SK-N-SH treated with all-trans-retinoic acid at 6 μM for 48 hours (cell line): ENCODE data around the gene STOML2.

Source experiments
- ATAC-seq: fragments of 200-7000 bp; cut with Tn5 transposase; 3 replicates; pipeline ENCODE4 v1.9.1; 2020; ENCODE audit warnings: mild to moderate bottlenecking, moderate library complexity
- ESRRG ChIP-seq: fragments of 250-450 bp; sonication (Bioruptor Pico); IDR thresholded peaks from 2 replicates; pipeline ENCODE4 v1.6.1; 2021; ENCODE audit warnings: mild to moderate bottlenecking
- ISL1 ChIP-seq: fragments of 250-450 bp; sonication (Bioruptor Pico); IDR thresholded peaks from 2 replicates; pipeline ENCODE4 v2.1.2; 2022; ENCODE audit warnings: mild to moderate bottlenecking, moderate library complexity
- OSR1 ChIP-seq: fragments of 250-450 bp; sonication (Bioruptor Pico); IDR thresholded peaks from 2 replicates; pipeline ENCODE4 v1.8.0; 2022; ENCODE audit warnings: moderate library complexity, mild to moderate bottlenecking, inconsistent platforms
- RARB ChIP-seq: fragments of 250-450 bp; sonication (Bioruptor Pico); IDR thresholded peaks from 2 replicates; pipeline ENCODE4 v1.8.0; 2021; ENCODE audit warnings: mild to moderate bottlenecking, moderate library complexity
- SNAI2 ChIP-seq: fragments of 250-450 bp; sonication (Bioruptor Pico); IDR thresholded peaks from 2 replicates; pipeline ENCODE4 v1.5.0; 2020; ENCODE audit warnings: mild to moderate bottlenecking, moderate library complexity
- ZC3H10 ChIP-seq: fragments of 250-450 bp; sonication (Bioruptor Pico); IDR thresholded peaks from 2 replicates; pipeline ENCODE4 v1.5.1; 2021; ENCODE audit warnings: mild to moderate bottlenecking, moderate library complexity
- ZFP3 ChIP-seq: fragments of 250-450 bp; sonication (Bioruptor Pico); IDR thresholded peaks from 2 replicates; pipeline ENCODE4 v1.5.0; 2020; ENCODE audit warnings: mild to moderate bottlenecking, moderate library complexity
- ZFP30 ChIP-seq: fragments of 450-650 bp; formaldehyde crosslinking; IDR thresholded peaks from 2 replicates; pipeline ENCODE4 v1.5.0; 2022; ENCODE audit warnings: mild to moderate bottlenecking, moderate library complexity
- ZNF565 ChIP-seq: fragments of 450-650 bp; formaldehyde crosslinking; conservative IDR thresholded peaks from 2 replicates; pipeline ENCODE4 v1.5.0; 2020; ENCODE audit warnings: low read depth, mild to moderate bottlenecking, moderate library complexity
- ZNF70 ChIP-seq: fragments of 450-650 bp; formaldehyde crosslinking; IDR thresholded peaks from 2 replicates; pipeline ENCODE4 v1.5.0; 2020; ENCODE audit warnings: mild to moderate bottlenecking, moderate library complexity
- TF ChIP-seq, protein P1 (sequence below): fragments of 250-450 bp; sonication (Bioruptor Pico); IDR thresholded peaks from 2 replicates; pipeline ENCODE4 v1.8.0; 2021; ENCODE audit warnings: low read depth, mild to moderate bottlenecking, moderate library complexity, borderline replicate concordance
- TF ChIP-seq, protein P2 (sequence below): fragments of 250-450 bp; sonication (Bioruptor Pico); IDR thresholded peaks from 2 replicates; pipeline ENCODE4 v1.5.1; 2020; ENCODE audit warnings: low read depth, mild to moderate bottlenecking, moderate library complexity
- TF ChIP-seq, protein P3 (sequence below): fragments of 250-450 bp; sonication (Bioruptor Pico); IDR thresholded peaks from 2 replicates; pipeline ENCODE4 v1.8.0; 2020; ENCODE audit warnings: mild to moderate bottlenecking, moderate library complexity, borderline replicate concordance
- TF ChIP-seq, protein P4 (sequence below): fragments of 250-450 bp; sonication (Bioruptor Pico); IDR thresholded peaks from 2 replicates; pipeline ENCODE4 v1.5.0; 2020; ENCODE audit warnings: mild to moderate bottlenecking, moderate library complexity
- TF ChIP-seq, protein P5 (sequence below): fragments of 250-450 bp; sonication (Bioruptor Pico); IDR thresholded peaks from 2 replicates; pipeline ENCODE4 v1.5.1; 2021; ENCODE audit warnings: mild to moderate bottlenecking, moderate library complexity

The STOML2 gene

DNA sequence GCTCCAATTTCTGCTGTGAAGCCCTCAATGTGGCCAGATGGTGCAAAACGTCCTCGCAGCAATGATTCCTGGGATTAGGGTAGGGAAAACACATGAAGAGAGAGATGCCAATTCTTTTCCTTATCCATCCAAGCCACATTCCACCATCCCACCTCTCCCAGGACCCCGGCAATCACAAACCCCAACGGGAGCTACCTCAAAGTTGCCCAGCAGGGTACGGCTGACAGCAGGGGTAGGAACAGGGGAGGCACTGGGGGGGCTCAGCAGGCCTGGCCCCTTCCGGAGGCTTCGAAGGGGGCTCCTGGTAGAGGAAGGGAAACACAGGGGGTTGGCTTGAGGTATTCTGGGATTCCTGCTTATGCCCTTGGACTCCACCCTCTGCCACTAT is 3.4 kb upstream of the STOML2 start:
- no peak for ATAC-seq
- TF ChIP-seq ZFP3 (CRISPR knock-in tag): no peak
- TF ChIP-seq ZFP30: no peak
- TF ChIP-seq, protein P1, sequence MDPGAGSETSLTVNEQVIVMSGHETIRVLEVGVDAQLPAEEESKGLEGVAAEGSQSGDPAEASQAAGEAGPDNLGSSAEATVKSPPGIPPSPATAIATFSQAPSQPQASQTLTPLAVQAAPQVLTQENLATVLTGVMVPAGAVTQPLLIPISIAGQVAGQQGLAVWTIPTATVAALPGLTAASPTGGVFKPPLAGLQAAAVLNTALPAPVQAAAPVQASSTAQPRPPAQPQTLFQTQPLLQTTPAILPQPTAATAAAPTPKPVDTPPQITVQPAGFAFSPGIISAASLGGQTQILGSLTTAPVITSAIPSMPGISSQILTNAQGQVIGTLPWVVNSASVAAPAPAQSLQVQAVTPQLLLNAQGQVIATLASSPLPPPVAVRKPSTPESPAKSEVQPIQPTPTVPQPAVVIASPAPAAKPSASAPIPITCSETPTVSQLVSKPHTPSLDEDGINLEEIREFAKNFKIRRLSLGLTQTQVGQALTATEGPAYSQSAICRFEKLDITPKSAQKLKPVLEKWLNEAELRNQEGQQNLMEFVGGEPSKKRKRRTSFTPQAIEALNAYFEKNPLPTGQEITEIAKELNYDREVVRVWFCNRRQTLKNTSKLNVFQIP: no peak
- no peak for TF ChIP-seq ESRRG (CRISPR knock-in tag)

DNA sequence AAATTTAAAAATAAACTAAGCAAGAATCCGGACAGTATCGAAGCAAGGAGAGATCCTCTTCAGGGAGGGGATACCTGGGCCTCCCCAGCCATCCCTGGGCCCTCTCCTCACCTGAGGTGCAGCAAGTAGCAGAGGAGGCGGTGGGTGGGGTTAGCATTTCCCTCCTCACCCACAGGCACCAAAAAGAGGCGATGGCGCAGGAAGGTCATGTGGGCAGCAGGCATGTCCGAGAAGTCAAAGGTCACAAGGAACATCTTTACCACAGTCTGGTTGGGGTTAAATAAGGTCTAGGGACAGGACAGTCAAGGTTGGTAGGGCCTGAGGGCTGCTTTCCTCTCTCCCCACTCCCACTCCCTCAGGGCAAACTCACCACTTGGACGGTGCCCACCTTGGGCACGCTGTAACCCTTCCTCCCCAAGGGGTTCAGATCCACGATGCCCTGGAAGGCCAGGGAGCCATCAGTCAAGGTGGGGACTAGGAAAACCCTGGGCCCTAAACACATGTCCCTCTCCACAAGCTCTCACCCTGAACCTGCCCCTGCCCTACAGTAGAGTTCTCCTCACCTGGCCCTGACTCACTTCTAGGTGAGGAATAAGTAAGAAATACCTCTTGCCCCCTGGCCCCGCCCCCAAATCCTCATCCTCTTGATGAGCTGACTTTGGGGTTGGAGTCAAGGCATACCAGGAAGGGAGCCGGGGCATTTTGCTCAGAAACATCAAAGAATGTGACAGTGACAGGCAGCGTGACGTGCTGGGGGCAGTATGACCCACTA is 2.8 kb upstream of the STOML2 start:
- no peak for ATAC-seq
- TF ChIP-seq SNAI2 (CRISPR knock-in tag) (no peak), ZFP30 (no peak), RARB (CRISPR knock-in tag) (no peak), OSR1 (no peak), ZNF70 (no peak), ZC3H10 (CRISPR knock-in tag) (no peak), ZNF565 (no peak)
- TF ChIP-seq, protein P2, sequence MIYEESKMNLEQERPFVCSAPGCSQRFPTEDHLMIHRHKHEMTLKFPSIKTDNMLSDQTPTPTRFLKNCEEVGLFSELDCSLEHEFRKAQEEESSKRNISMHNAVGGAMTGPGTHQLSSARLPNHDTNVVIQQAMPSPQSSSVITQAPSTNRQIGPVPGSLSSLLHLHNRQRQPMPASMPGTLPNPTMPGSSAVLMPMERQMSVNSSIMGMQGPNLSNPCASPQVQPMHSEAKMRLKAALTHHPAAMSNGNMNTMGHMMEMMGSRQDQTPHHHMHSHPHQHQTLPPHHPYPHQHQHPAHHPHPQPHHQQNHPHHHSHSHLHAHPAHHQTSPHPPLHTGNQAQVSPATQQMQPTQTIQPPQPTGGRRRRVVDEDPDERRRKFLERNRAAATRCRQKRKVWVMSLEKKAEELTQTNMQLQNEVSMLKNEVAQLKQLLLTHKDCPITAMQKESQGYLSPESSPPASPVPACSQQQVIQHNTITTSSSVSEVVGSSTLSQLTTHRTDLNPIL (CRISPR knock-in tag): no peak
- TF ChIP-seq, protein P1: no peak
- TF ChIP-seq, protein P3, sequence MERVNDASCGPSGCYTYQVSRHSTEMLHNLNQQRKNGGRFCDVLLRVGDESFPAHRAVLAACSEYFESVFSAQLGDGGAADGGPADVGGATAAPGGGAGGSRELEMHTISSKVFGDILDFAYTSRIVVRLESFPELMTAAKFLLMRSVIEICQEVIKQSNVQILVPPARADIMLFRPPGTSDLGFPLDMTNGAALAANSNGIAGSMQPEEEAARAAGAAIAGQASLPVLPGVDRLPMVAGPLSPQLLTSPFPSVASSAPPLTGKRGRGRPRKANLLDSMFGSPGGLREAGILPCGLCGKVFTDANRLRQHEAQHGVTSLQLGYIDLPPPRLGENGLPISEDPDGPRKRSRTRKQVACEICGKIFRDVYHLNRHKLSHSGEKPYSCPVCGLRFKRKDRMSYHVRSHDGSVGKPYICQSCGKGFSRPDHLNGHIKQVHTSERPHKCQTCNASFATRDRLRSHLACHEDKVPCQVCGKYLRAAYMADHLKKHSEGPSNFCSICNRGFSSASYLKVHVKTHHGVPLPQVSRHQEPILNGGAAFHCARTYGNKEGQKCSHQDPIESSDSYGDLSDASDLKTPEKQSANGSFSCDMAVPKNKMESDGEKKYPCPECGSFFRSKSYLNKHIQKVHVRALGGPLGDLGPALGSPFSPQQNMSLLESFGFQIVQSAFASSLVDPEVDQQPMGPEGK (CRISPR knock-in tag): no peak
- TF ChIP-seq, all 23 proteins: peak for 0

DNA sequence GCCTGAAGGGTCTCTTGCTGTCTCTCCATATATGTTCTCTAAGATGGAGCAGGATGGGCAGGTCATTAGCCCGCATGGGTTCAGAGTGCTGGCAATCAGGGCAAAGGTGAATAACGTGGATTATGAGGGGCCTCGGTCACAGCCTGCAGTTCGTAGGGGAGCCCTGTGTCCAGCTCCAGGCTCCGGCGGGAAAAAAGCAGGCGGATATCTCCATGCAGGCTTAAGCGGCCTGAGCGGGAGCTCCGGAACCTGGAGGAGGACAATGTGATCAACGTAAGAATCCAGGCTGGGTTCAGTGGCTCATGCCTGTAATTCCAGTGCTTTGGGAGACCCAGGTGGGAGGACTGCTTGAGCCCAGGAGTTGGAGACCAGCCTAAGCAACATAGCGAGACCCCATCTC is 2.2 kb upstream of the STOML2 start:
- ATAC-seq: no peak
- no peak for TF ChIP-seq ISL1
- no peak for TF ChIP-seq ZFP3 (CRISPR knock-in tag)
- TF ChIP-seq, protein P4, sequence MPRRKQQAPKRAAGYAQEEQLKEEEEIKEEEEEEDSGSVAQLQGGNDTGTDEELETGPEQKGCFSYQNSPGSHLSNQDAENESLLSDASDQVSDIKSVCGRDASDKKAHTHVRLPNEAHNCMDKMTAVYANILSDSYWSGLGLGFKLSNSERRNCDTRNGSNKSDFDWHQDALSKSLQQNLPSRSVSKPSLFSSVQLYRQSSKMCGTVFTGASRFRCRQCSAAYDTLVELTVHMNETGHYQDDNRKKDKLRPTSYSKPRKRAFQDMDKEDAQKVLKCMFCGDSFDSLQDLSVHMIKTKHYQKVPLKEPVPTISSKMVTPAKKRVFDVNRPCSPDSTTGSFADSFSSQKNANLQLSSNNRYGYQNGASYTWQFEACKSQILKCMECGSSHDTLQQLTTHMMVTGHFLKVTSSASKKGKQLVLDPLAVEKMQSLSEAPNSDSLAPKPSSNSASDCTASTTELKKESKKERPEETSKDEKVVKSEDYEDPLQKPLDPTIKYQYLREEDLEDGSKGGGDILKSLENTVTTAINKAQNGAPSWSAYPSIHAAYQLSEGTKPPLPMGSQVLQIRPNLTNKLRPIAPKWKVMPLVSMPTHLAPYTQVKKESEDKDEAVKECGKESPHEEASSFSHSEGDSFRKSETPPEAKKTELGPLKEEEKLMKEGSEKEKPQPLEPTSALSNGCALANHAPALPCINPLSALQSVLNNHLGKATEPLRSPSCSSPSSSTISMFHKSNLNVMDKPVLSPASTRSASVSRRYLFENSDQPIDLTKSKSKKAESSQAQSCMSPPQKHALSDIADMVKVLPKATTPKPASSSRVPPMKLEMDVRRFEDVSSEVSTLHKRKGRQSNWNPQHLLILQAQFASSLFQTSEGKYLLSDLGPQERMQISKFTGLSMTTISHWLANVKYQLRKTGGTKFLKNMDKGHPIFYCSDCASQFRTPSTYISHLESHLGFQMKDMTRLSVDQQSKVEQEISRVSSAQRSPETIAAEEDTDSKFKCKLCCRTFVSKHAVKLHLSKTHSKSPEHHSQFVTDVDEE: no peak
- TF ChIP-seq, protein P2 (CRISPR knock-in tag): no peak
- no peak for TF ChIP-seq RARB (CRISPR knock-in tag)
- TF ChIP-seq, protein P5, sequence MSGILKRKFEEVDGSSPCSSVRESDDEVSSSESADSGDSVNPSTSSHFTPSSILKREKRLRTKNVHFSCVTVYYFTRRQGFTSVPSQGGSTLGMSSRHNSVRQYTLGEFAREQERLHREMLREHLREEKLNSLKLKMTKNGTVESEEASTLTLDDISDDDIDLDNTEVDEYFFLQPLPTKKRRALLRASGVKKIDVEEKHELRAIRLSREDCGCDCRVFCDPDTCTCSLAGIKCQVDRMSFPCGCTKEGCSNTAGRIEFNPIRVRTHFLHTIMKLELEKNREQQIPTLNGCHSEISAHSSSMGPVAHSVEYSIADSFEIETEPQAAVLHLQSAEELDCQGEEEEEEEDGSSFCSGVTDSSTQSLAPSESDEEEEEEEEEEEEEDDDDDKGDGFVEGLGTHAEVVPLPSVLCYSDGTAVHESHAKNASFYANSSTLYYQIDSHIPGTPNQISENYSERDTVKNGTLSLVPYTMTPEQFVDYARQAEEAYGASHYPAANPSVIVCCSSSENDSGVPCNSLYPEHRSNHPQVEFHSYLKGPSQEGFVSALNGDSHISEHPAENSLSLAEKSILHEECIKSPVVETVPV (CRISPR knock-in tag): no peak
